T follicular helper cell (primary cell): ENCODE measurements around the gene CELF4.

Experiments used
- DNase-seq: peaks from one replicate; pipeline ENCODE4 v3.0.0-alpha.2; 2020; ENCODE audit warnings: low read depth

CELF4 gene

GRCh38 chr18:37254236-37254754, 311.3 kb downstream of the CELF4 start:
- no peak for DNase-seq

- DNase-seq, result no peak
Measured at GRCh38 chr18:37253394-37254235, 312.0 kb downstream of the CELF4 start.

GRCh38 chr18:37252854-37253393, 312.7 kb downstream of the CELF4 start:
- DNase-seq, result no peak

- DNase-seq, result no peak
Measured at GRCh38 chr18:37252342-37252741, 313.3 kb downstream of the CELF4 start.

- no peak for DNase-seq
Measured at GRCh38 chr18:37251679-37252078, 313.9 kb downstream of the CELF4 start.

- DNase-seq, result no peak
Measured at GRCh38 chr18:37249895-37250618, 315.5 kb downstream of the CELF4 start.

GRCh38 chr18:37249171-37249886, 316.3 kb downstream of the CELF4 start:
- no peak for DNase-seq

- no peak for DNase-seq
Measured at GRCh38 chr18:37248281-37248680, 317.3 kb downstream of the CELF4 start.

- DNase-seq, result no peak
Measured at GRCh38 chr18:37247497-37248161, 318.0 kb downstream of the CELF4 start.

- DNase-seq, result no peak
Measured at GRCh38 chr18:37246779-37247340, 318.7 kb downstream of the CELF4 start.

- no peak for DNase-seq
Measured at GRCh38 chr18:37244618-37245017, 321.0 kb downstream of the CELF4 start.

GRCh38 chr18:37243741-37244140, 321.9 kb downstream of the CELF4 start:
- DNase-seq, result no peak

GRCh38 chr18:37242826-37243560, 322.6 kb downstream of the CELF4 start:
- DNase-seq, result no peak

GRCh38 chr18:37242091-37242490, 323.5 kb downstream of the CELF4 start:
- no peak for DNase-seq

- no peak for DNase-seq
Measured at GRCh38 chr18:37238282-37239108, 327.1 kb downstream of the CELF4 start.

GRCh38 chr18:37235583-37235982, 330.0 kb downstream of the CELF4 start:
- DNase-seq, result no peak

GRCh38 chr18:37231251-37231650, 334.3 kb downstream of the CELF4 start:
- DNase-seq, result no peak

- DNase-seq, result no peak
Measured at GRCh38 chr18:37230768-37231167, 334.8 kb downstream of the CELF4 start.

- DNase-seq, result no peak
Measured at GRCh38 chr18:37225279-37225678, 340.3 kb downstream of the CELF4 start.

GRCh38 chr18:37222999-37223378, 342.6 kb downstream of the CELF4 start:
- no peak for DNase-seq
